Gastroesophageal sphincter (tissue), 3 donors: ENCODE results near the gene IL1RL1.

Experiments
- CTCF ChIP-seq, 4 experiments: fragments of 200-600 bp in 2 of 4; fragments of 450-650 bp in 2 of 4; sonication (generic) in 1 of 4; IDR thresholded peaks; one replicate each; pipeline ENCODE4 v1.5.1; 2017 to 2019; ENCODE audit warnings: antibody characterized with exemption in 4 of 4, mild to moderate bottlenecking in 2 of 4, moderate library complexity in 2 of 4
- POLR2AphosphoS5 ChIP-seq: sonication (generic); formaldehyde crosslinking; IDR thresholded peaks from one replicate; pipeline ENCODE4 v1.6.1; 2017; ENCODE audit warnings: antibody characterized with exemption

DNA sequence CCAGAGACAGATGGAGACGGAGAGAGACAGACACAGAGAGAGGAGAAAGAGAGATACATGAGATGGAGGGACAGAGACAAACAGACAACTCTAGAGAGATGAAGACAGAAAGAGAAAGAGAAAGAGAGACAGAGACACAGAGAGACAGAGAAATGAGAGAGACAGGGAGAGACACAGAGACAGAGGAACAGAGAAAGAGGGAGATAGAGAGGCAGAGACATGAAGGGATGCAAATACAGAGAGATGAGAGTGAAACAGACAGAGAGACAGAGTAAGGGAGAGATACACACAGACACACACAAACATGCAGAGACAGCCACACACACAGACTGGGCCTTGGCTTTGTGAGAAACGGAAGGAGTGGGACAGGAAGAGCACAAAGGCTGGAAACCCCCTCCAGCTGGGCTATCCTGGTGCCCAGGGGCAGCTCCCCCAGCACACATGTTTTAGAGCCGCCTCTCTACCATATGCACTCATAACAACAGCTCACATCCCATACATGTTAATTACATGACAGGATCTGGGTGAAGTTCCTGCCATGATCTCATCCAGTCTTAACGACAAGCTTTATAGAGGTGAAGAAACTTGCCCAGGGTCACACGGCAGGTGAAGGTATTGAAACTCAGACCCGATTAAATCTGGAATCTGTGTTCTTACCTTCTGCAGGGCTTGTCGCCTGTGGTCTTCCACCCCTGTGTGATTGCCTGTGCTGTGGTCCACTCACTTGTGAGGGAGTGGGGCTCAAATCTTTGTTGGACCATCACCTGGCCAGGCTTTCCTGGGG, 76.6 kb downstream of the IL1RL1 start:
- TF ChIP-seq POLR2AphosphoS5 = no peak
- TF ChIP-seq CTCF (IDR thresholded peaks at IDR 0.05) = no peak
